K562 (cell line): ENCODE data around the gene USP15. TPM values are rescaled to one million over a fixed set of nuclear protein-coding genes. Genes with fewer than 3 reads are reported as not detected.

Experiments used
- ATAC-seq: fragments of 200-7000 bp; cut with Tn5 transposase; 3 replicates; pipeline ENCODE4 v1.9.1; 2020; ENCODE audit warnings: moderate library complexity
- BruUV-seq: library from RNA; stranded (reverse); fragments of 400-500 nt; replicated peaks from 2 replicates; lab custom pipeline; 2021; lab: Mats Ljungman, UMichigan
- CTCF ChIA-PET: fragments of 300-600 bp; formaldehyde crosslinking; extraction: SDS; loops from one replicate; lab custom pipeline; 2021; ENCODE audit warnings: low intra/inter-chr PET ratio; lab: Yijun Ruan, JAX
- POLR2A ChIA-PET: fragments of 300-600, 350-650 bp; sonication (Branson Sonifier 250); formaldehyde crosslinking; extraction: SDS; loops from one replicate; lab custom pipeline; 2021; ENCODE audit warnings: antibody characterized with exemption, inconsistent platforms; lab: Yijun Ruan, JAX
- DNase-seq, 4 experiments: peaks; one replicate each; pipeline versions ENCODE4 v3.0.0 to v3.0.0-alpha.2; 2011 to 2018; ENCODE audit warnings: low spot score in 3 of 4, mixed read lengths in 3 of 4; ENCODE audit errors: extremely low read depth in 1 of 4
- FAIRE-seq: peaks from 2 replicates; lab custom pipeline; 2011; peaks lifted over from hg19 to GRCh38; lab: Jason Lieb, UNC
- H2AFZ ChIP-seq: 2 replicates; pipeline ENCODE4 v1.6.0; 2011; ENCODE audit warnings: low read depth, low read length, control low read depth, inconsistent platforms
- H3K27ac ChIP-seq: fragments of 200-600 bp; 3 replicates; pipeline ENCODE4 v1.8.0; 2011; ENCODE audit warnings: low read depth, mild to moderate bottlenecking, control low read depth, inconsistent platforms, low read length, moderate library complexity, mixed read lengths; ENCODE audit errors: extremely low read depth
- H3K27me3 ChIP-seq, 2 experiments: fragments of 300-600 bp in 1 of 2; 2 replicates in 1 of 2; 3 replicates in 1 of 2; pipeline versions ENCODE4 v1.6.0 to v1.8.0; 2011; ENCODE audit warnings: inconsistent platforms in 2 of 2, low read length in 2 of 2, mild to moderate bottlenecking in 1 of 2, mixed read lengths in 1 of 2, moderate library complexity in 1 of 2; ENCODE audit not compliant: control insufficient read depth in 2 of 2, insufficient read depth in 2 of 2
- H3K36me3 ChIP-seq: fragments of 300-600 bp; 3 replicates; pipeline ENCODE4 v1.8.0; 2011; ENCODE audit warnings: mild to moderate bottlenecking, low read length, inconsistent platforms; ENCODE audit not compliant: control insufficient read depth, insufficient read depth
- H3K4me1 ChIP-seq, 2 experiments: fragments of 200-600 bp in 1 of 2; replicated peaks in 1 of 2; 2 replicates in 1 of 2; 3 replicates in 1 of 2; pipeline versions ENCODE4 v1.5.1 to v1.8.0; 2011; ENCODE audit warnings: inconsistent platforms in 2 of 2, low read length in 2 of 2, mild to moderate bottlenecking in 1 of 2, mixed read lengths in 1 of 2, moderate library complexity in 1 of 2; ENCODE audit not compliant: control insufficient read depth in 2 of 2, insufficient read depth in 2 of 2
- H3K4me2 ChIP-seq: 2 replicates; pipeline ENCODE4 v1.6.1; 2011; ENCODE audit warnings: low read length, control low read depth, inconsistent platforms, mixed read lengths; ENCODE audit not compliant: insufficient read depth
- H3K4me3 ChIP-seq: fragments of 200-600 bp; sonication (generic), shearing (Covaris generic); 2 replicates; pipeline ENCODE4 v1.5.1; 2016; ENCODE audit warnings: control low read depth, inconsistent platforms
- H3K79me2 ChIP-seq: fragments of 200-600 bp; 3 replicates; pipeline ENCODE4 v1.8.0; 2011; ENCODE audit warnings: low read length, inconsistent platforms; ENCODE audit not compliant: control insufficient read depth, insufficient read depth
- H3K9ac ChIP-seq, 2 experiments: 2 replicates each; pipeline versions ENCODE4 v1.6.0 to v1.6.1; 2011; ENCODE audit warnings: low read depth in 2 of 2, low read length in 2 of 2, control low read depth in 1 of 2, inconsistent platforms in 1 of 2, mild to moderate bottlenecking in 1 of 2, mixed read lengths in 1 of 2; ENCODE audit not compliant: insufficient read depth in 1 of 2
- H3K9me1 ChIP-seq: one replicate; pipeline ENCODE4 v1.6.0; 2011; ENCODE audit warnings: inconsistent platforms, mild to moderate bottlenecking, low read length, moderate library complexity; ENCODE audit not compliant: control insufficient read depth, insufficient read depth
- H3K9me3 ChIP-seq: replicated peaks from 2 replicates; pipeline ENCODE4 v1.5.1; 2011; ENCODE audit warnings: low read depth, low read length, inconsistent platforms; ENCODE audit not compliant: control insufficient read depth, insufficient read depth
- H4K20me1 ChIP-seq: replicated peaks from 2 replicates; pipeline ENCODE4 v1.6.1; 2011; ENCODE audit warnings: low read length, inconsistent platforms, mixed read lengths; ENCODE audit not compliant: control insufficient read depth, insufficient read depth
- CHD4 ChIP-seq: fragments of 200-600 bp; sonication (generic); IDR thresholded peaks from 3 replicates; pipeline ENCODE4 v1.6.1; 2012; ENCODE audit warnings: low read depth, mild to moderate bottlenecking, mixed read lengths, low read length, inconsistent platforms; ENCODE audit not compliant: insufficient read depth, insufficient replicate concordance, poor library complexity, severe bottlenecking
- CTCFL ChIP-seq: IDR thresholded peaks from 2 replicates; pipeline ENCODE4 v1.6.1; 2011; ENCODE audit warnings: borderline replicate concordance, low read depth, mild to moderate bottlenecking, moderate library complexity, low read length; ENCODE audit not compliant: insufficient read depth, poor library complexity, severe bottlenecking
- DLX4 ChIP-seq: fragments of 250-450 bp; sonication (Bioruptor Pico); IDR thresholded peaks from 2 replicates; pipeline ENCODE4 v1.6.1; 2021; ENCODE audit warnings: mild to moderate bottlenecking
- GATAD2B ChIP-seq: fragments of 450-650 bp; IDR thresholded peaks from 2 replicates; pipeline ENCODE4 v1.6.1; 2017; ENCODE audit warnings: mild to moderate bottlenecking, borderline replicate concordance
- NONO ChIP-seq, 2 experiments: fragments of 200-400 bp in 1 of 2; fragments of 450-650 bp in 1 of 2; formaldehyde crosslinking in 1 of 2; IDR thresholded peaks; 2 replicates each; pipeline ENCODE4 v1.6.1; 2017; ENCODE audit warnings: low read depth in 2 of 2, mild to moderate bottlenecking in 2 of 2, moderate library complexity in 2 of 2, low read length in 1 of 2
- PML ChIP-seq: IDR thresholded peaks from 2 replicates; pipeline ENCODE4 v1.6.1; 2012; ENCODE audit warnings: low read length, inconsistent platforms
- RBFOX2 ChIP-seq: fragments of 200-400 bp; formaldehyde crosslinking; IDR thresholded peaks from 2 replicates; pipeline ENCODE4 v1.6.1; 2017; ENCODE audit warnings: low read depth, mild to moderate bottlenecking, low read length, moderate library complexity
- XRCC3 ChIP-seq: fragments of 450-650 bp; IDR thresholded peaks from 2 replicates; pipeline ENCODE4 v1.6.1; 2017; ENCODE audit warnings: mild to moderate bottlenecking, moderate library complexity
- WGBS: fragments of 100-300 bp; shearing (Covaris generic); methylation state at CpG from one replicate; pipeline ENCODE4 v1.1.6; 2016; ENCODE audit warnings: low coverage, mixed read lengths; ENCODE audit not compliant: insufficient coverage; ENCODE audit errors: missing lambda C conversion rate; 5-methylcytosine and 5-hydroxymethylcytosine counted together
- in situ Hi-C: fragments of 300-500 bp; cut with MboI; formaldehyde crosslinking; loops from 4 replicates; pipeline ENCODE4 v1.15.0; 2018; ENCODE audit warnings: inconsistent platforms, mixed read lengths
- intact Hi-C: fragments of 100-400 bp; cut with micrococcal nuclease; formaldehyde crosslinking; loops from 2 replicates; pipeline ENCODE4 v1.14.2; 2022
- polyA plus RNA-seq, 8 experiments: library from polyadenylated mRNA; depleted of rRNA in 4 of 8; stranded (reverse) in 5 of 8; unstranded in 3 of 8; fragments of >200 nt; fragmentation: Nextera tagmentation in 2 of 8; fragmentation: Illumina TruSeq in 1 of 8; extraction: Ambion mirVana in 2 of 8; extraction: Trizol in 1 of 8; gene quantifications; 2 replicates each; pipeline versions ENCODE4 v1.2.1 to v1.2.3, GENCODE V29; 2011 to 2014; ENCODE audit warnings: inconsistent platforms in 1 of 8, missing spikeins in 1 of 8
- total RNA-seq, 7 experiments: library from RNA; depleted of rRNA in 6 of 7; stranded (reverse); fragments of >200 nt in 6 of 7; fragmentation: Illumina TruSeq in 2 of 7; extraction: Trizol in 2 of 7; gene quantifications; 2 replicates each; pipeline versions ENCODE4 v1.2.1 to v1.2.3, GENCODE V29; 2011 to 2021; ENCODE audit warnings: low replicate concordance in 1 of 7

Gene USP15
- total and polyA plus RNA-seq, 9 of the 15 experiments (the other 6 are each of a cell fraction or from before 2014, with no cell fraction given) = 140 to 272 (median 182) TPM

GRCh38 chr12:62264706-62265105 lies 4.5 kb downstream of the USP15 start:
- FAIRE-seq (no peak), ATAC-seq (no peak), DNase-seq (no peak)
- in situ Hi-C loops = no loop called here
- WGBS = 24% methylated on average over 3 of the region's 3 CpGs
- BruUV-seq = no TSS peak
- Histone ChIP-seq H3K36me3 (peaks cover 47% of the 10 kb centered on the region), H3K4me3 (peak overlapping the region; percentile 84), H3K9me3 (no peaks in the 10 kb centered on the region), H3K4me1 (peaks cover 6 to 29% of the 10 kb centered on the region in 2 experiments; a peak in 3 of 5 replicates)
- intact Hi-C loops = loop anchor here (5.0 to 10.0 kb wide), 5 partner anchors 43 to 340 kb away; no protein-coding TSS in a partner anchor
- TF ChIP-seq RBFOX2 = peak; percentile 12; the same call in 1 of the 2 replicates
- no peak for TF ChIP-seq GATAD2B
- TF ChIP-seq, all 486 proteins: peak for 1
- CTCF ChIA-PET = no interaction called here
- H3K9ac ChIP-seq = peak overlapping the region in 1 of 2 experiments; percentile 97; a peak in 2 of 4 replicates
- H3K27ac ChIP-seq = peak overlapping the region; percentile 44; the same call in 2 of the 3 replicates
- peaks cover 100% of the 10 kb centered on the region for H3K79me2 ChIP-seq
- peaks cover 20% of the 10 kb centered on the region for H4K20me1 ChIP-seq
- POLR2A ChIA-PET = interaction anchor here (0.9 to 2.0 kb wide), 2 partner anchors 52 to 71 kb away, joined by 3 to 4 read pairs; no protein-coding TSS in a partner anchor
- no peak overlapping the region for H2AFZ ChIP-seq
- H3K27me3 ChIP-seq = no peaks in the 10 kb centered on the region
- H3K4me2 ChIP-seq = peak overlapping the region; percentile 61
- H3K9me1 ChIP-seq = no peaks in the 10 kb centered on the region

GRCh38 chr12:62265511-62265910 lies 5.3 kb downstream of the USP15 start:
- Histone ChIP-seq H4K20me1 (peaks cover 22% of the 10 kb centered on the region), H3K27ac (peak overlapping the region; percentile 44; the same call in 1 of the 3 replicates)

More at GRCh38 chr12:62265511-62265910, 5.3 kb downstream of the USP15 start:
- no peaks in the 10 kb centered on the region for H3K9me1 ChIP-seq
- no TSS peak for BruUV-seq
- peaks cover 50% of the 10 kb centered on the region for H3K36me3 ChIP-seq
- intact Hi-C loops (loop anchor here (10.0 kb wide), 1 partner anchor 339 kb away; no protein-coding TSS in a partner anchor), in situ Hi-C loops (no loop called here)
- H3K27me3 ChIP-seq = no peaks in the 10 kb centered on the region
- peaks cover 6 to 32% of the 10 kb centered on the region in 2 experiments; a peak in 3 of 5 replicates for H3K4me1 ChIP-seq
- WGBS = 49% methylated on average over 4 of the region's 4 CpGs
- no peak for DNase-seq
- ATAC-seq = no peak; the same call in 2 of the 3 replicates
- ChIA-PET CTCF (no interaction called here), POLR2A (interaction anchor here (0.6 to 2.0 kb wide), 5 partner anchors 13 to 70 kb away, joined by 3 to 8 read pairs (median 3); no protein-coding TSS in a partner anchor)
- H3K4me3 ChIP-seq = no peak overlapping the region
- FAIRE-seq = no peak
- H2AFZ ChIP-seq = no peak overlapping the region
- peak overlapping the region; percentile 61 for H3K4me2 ChIP-seq
- no peaks in the 10 kb centered on the region for H3K9me3 ChIP-seq
- TF ChIP-seq NONO (IDR thresholded peaks at IDR 0.05; ENCODE audit: low read depth in 2 of 2, low read length in 1 of 2) (no peak), CHD4 (no peak), DLX4 (CRISPR knock-in tag) (no peak), XRCC3 (no peak), CTCFL (no peak), PML (no peak)
- H3K9ac ChIP-seq = no peak overlapping the region; a peak in 1 of 4 replicates
- peaks cover 100% of the 10 kb centered on the region for H3K79me2 ChIP-seq
